Activated T-cell treated with anti-CD3 and anti-CD28 coated beads, Interleukin-2, amount 50 U/mL, for 1 hour (primary cell): ENCODE results near the gene ARHGEF7.
A peak's percentile ranks its signal among the peaks of the same experiment; 100 is the strongest.

Experiments used
- DNase-seq: peaks from one replicate; pipeline ENCODE4 v3.0.0-alpha.2; 2020

Gene ARHGEF7

DNA sequence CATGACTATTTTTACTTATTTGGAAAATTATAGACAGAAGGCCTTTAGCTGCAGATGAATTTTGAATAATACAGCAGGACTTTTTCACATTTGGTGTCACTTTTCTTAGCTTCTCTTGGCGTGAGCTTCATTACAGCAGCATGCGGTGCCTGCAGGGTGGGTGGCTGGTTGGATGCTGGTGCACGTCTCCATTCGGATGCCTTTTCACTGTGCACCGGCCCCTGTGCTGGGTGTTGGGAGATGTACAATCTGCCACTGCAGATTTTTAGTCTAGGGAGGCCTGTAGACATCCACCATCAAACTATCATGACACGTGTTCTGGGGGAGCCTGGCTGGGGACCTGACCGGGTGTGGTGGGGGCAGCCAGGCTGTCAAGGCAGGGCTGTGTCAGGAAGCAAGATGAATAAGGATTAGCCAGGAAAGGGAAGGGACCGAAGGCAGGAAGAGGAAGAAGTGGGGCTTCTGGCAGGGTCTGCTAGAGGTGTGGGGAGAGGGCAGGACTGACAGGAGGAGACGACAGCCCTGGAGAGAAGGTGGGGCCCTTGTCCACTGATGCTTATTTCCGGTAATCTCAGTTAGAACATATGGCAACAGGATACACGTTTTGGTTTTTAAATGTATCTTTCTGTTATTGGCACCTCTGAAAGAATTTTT lies 88.8 kb downstream of the ARHGEF7 start:
- DNase-seq, result no peak

DNA sequence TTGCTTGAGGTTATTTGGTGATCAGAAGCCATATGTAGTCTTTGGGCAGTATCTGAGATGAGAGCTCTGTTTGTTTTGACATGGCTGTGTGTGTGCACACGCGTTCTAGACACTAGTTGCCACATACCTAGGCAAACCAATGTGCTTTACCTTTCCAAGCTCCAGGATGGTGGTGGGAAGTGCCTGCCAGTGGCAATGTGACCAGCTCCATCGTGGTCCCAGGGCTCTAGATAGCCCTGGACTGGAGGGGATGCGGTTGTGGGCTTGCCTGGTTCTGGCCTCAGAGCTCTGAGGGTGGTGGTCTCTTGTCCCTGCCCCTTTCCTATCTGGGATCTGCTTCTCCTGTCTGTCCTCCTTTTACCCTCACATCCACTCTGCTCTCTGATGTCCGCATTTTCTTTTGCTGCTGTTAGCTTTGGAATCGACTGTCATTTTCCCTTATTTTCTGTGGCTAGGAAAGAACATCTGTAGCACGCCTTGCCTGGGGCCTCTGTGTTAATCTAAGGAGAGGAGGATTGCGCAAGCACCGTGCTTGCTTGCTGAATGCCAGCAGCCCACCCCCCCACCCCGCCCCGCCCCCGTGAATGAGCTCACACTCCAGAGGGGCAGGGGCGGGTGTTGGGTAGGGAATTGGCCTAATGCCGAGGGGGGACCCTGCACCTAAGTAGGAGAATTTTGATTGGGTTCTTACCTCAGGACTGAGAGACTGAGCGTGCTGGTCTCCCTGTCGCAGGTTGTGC lies 89.5 kb downstream of the ARHGEF7 start:
- DNase-seq, result no peak

DNA sequence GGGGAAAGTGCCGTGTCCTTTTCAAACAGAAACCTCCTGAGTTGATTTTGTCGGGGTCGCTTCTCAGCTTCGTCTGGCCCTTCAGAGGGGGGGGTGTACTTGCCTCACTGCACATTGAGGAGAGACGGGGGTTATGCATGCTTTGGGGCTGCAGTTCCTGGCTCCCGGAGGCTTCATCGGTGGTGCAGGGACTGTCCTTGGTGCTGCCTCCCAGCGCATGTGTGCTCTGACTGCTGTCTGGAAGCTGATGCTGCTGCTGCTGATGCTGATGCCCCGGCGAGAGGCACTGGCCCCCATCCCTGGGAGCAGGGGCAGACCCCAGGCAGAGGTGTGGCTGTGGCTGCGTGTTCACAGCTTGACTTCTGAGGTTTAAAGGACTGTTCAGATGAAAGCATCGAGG lies 91.0 kb downstream of the ARHGEF7 start:
- DNase-seq, result no peak

DNA sequence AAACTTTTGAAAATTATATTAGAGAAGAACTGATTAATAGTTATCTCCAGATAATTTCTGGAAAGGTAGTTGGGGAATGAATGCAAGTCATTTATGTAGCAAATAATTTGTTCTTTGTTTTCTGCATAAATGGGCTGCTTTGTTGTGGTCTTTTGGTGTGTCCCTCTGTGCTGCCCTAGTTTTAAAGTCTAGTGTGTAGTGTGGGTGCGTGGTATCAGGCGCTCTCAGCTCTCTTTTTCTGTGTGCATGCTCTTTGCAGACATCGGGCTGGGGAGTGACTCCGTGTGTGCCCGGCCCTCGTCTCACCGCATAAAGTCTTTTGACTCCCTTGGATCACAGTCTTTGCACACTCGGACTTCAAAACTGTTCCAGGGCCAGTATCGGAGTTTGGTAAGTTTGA lies 94.5 kb downstream of the ARHGEF7 start:
- DNase-seq, result no peak

DNA sequence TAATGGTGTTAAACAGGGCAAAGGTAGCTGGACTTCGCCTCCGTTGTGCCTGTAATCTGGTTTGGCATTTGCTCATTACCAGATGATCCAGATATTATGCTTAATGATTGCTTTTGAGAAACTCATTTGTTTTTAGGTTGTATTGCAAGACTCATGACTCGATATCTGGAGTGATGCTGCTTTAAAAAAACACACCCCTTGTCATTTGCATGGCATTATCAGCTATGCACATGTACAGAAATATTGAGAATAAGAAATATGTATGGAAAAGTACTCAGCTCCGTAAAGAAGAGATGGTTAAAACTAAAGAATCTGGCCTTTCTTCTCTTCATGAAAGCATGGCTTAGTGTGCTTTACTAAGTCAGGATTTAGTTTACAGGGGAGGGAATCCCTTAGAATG lies 95.0 kb downstream of the ARHGEF7 start:
- DNase-seq, result no peak

DNA sequence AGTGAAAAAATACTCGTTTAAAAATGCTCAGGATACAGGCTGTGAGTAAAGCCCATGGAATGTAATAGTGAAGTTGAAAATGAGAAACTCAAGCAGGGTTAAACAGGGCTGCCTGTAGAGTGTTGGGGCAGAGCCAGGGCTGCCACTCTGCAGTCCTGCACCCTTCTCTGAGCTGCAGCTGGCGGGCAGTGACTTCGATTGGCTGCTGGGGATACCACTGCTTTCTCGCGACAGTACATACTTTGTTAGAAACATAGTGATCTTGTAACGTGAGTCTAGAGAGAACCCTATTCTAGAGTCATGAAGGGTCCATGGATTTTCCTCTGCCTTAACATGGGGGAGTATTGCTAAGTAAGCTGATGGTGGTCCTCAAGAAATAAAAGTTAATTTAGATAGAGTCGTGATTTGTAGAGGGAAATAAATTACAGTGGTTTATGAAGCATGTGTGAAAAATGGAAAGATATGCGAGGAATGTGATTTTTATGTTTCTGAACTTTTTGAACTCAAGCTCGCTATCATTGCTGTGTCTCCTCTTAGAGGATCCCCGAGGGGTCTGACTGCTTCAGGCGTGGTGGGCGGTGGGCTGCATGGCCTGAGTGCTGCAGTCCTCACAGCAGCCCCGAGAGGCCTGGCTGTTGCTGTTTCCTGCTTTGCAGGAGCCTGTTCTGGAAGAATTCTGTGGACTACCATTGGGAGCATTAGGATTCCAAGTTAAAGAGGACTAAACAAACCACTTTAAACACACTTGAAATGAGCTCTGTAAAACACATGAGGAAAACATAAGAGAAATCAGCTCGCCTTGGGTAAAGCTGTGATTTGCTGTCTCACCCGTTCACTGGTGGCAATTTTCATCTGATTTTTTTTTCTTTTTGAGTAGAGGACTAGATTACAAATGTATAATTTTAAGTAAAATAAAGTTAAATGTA lies 95.7 kb downstream of the ARHGEF7 start:
- DNase-seq, result no peak

DNA sequence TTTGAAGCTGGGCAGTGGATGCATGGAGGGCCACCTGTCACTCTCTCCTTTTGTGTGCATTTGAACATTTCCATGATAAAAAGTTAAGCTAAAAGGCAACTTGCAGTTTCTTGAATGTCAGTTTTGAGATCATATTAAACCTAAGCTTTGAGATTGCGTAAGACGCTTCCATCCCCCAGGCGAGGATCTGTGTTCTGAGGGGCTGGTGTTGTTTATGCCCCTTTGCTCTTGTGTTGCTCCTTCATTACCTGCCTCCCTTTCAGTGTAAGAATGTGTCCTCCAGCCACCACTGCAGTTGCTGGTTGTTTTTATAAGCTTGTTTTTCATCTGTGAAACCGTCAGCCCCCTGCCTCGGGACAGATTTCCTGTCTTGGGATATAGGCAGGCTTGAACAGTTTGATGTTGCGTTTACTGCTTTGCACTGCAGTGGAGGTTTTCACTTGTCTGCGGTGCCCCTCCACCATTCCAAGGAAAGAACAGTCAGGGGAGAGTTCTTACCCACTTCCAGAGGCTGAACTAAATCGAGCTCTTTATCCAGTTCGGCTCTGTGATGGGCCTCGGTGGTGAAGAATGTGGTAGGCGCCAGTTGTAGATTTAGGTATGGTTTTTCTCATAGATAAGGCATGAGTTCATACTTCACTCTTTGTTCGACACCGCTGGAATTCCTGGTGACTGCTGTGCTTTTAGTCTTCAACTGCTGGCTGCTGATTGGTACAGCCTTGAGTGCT lies 96.8 kb downstream of the ARHGEF7 start:
- no peak for DNase-seq

DNA sequence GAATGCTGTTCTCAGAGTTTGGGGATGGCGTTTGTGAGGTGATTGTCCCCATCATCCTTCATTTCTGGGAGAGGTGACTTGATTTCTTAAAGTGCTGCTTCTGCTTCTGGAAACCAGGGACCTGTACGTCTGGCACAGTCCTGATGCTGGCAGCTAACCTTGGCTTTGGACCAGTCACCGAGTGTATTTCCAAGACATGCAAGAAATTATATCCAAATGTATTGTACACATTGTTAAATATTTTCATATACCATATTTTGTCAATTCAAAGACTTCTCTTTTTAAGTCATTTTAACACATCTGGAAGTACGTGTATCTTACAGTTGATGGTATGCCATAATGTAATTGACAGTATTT lies 97.4 kb downstream of the ARHGEF7 start:
- no peak for DNase-seq

DNA sequence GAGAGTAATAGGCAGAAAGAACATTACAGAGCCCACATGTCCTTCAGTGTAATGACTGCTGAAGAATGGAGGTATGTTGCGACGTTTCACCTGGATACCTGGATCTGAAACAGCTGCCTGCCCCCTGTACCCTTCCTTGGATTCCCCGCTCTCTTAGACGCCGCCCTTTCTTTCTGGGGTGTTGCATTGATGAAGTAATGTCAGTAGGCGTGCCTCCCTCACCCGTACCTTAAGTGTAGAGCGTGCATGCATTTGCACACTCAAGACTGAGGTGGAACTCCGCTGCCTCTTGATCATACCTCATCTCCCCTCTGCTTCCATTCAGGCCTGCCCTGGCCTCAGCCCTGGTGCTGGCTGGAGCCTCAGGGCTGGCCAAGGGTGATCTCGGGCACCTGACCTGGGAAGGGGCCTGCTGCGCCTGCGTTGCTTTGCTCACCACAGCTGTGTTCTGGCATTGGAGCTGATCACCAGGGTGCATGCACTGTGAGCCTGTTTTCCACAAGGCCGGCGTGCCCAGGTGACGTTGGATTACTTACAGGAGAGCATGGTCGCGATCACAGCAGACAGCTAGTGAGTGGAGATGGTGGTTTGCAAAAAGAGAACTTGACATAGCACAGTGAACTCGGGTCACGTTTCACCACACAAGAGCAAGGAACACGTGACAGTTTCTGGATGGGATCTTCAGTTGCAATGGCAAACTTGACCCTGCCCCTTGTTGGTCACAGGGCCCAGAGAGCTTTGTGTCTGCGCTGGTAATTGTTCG lies 99.0 kb downstream of the ARHGEF7 start:
- no peak for DNase-seq

DNA sequence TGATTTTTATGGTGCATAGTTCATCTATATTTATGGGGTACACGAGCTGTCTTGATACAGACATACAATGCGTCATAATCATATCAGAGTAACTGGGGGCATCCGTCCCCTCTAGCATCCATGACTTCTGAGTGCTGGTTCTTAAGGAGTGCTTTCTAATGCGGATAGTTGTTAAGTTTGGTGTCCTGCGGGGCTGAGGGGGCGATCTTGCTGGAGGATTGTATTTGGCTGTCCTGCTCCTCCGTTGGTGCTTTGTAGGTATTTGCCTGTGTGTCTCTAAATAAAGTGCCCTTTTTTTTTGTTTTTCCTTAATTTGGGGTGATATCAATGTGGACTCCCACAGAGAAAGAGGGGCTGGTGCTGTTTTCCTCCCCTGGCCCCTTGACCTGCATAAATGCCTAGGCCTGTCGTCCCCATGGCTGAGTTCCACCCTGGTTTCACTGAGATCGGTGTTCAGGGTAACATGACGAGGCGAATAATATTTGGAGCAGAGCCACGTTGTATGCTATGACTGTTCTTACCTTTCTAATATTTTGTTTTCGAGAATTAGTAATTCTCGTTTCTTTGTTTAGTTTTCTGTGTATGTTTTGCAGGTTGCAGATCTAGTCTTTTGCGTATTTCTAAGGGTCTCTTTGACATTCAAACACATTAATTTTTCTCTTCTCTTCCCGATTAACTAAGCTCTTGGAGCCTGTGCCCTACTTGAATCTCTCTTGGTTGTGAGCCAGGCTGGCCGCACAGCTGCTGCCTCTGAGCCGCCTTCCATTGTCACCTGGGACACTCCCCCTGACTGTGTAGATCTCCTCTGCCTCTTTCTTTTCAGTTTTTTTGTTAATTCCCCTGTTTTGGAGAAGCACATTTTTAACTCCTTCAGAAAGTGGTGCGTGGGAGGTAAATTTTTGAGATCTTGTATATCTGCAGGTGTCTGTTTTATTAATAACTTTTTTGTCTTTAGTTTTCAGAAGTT lies 100.3 kb downstream of the ARHGEF7 start:
- no peak for DNase-seq

DNA sequence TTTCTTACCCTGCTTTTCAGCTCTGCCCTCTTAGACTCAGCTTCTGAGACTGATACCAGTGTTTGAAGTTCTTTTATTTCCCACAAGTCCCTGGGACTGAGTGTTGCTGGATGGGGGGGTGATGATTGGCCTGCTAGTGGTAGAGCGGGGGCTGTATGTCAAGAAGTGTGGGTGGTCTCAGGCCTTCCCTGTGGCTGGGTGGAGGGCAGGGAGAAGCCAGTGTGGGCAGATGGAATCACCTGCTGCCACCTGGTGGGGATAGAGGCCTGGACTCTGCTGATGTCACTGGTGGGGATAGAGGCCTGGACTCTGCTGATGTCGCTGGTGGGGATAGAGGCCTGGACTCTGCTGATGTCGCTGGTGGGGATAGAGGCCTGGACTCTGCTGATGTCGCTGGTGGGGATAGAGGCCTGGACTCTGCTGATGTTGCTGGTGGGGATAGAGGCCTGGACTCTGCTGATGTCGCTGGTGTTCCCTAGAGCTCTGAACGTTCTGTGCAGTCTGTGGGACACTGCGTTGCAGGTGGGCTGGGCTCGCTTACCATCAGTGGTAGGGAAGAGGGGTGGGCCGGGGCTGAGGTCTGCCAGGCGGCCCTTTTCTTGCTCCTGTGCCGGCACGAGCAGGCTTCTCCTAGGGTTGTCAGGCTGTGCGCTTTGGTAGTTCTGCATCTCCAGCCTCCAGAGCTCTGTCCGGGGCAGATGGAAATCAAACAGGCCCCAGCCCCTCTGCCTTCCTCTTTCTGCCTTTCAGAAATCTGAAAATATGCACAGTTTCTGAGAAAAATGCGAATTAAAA lies 101.3 kb downstream of the ARHGEF7 start:
- peak; percentile 57 for DNase-seq

DNA sequence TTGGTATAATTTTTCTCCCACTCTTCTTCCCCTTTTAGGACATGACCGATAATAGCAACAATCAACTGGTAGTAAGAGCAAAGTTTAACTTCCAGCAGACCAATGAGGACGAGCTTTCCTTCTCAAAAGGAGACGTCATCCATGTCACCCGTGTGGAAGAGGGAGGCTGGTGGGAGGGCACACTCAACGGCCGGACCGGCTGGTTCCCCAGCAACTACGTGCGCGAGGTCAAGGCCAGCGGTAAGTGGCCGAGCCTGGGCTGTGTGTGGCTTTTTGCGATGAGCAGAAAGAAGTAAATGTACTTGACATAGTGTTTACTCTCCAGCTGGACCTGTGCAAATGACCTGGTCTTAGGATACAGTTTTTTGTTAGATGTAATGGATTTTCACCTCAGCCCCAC lies 102.5 kb downstream of the ARHGEF7 start:
- no peak for DNase-seq

DNA sequence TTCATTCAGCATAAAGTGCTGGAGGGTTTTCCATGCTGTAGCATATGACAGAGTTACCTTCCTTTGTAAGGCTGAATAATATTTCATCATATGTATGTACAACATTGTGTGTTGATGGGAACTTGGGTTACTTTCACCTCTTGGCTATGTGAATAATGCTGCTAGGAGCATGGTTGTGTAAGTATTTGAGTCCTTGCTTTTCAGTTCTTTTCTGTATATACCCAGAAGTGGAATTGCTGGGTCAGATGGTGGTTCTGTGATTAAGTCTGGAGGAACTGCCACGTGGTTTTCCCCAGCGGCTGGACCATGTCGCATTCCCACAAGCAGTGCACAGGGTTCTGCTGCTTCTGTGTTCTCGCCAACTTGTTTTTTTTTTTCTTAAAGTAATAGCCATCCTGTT lies 104.2 kb downstream of the ARHGEF7 start:
- no peak for DNase-seq

DNA sequence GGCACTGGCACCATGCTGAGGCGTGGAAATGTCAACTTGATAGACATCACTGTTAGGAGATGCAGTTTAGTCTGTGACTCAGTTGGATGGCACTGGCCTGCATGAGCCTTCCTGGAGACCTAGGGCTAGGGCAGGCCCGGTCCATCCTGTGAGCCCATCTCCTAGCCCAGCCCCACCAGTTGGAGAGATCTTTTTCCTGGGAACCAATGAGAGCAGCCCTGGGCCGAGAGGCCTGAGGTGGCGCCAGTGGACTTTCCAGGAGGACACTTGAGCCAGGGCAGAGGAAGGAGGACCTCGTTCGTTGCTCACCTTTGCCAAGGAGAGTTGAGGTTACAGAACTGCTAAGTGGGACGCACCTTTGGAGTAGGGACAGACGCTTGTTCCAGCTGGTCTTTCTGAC lies 104.8 kb downstream of the ARHGEF7 start:
- DNase-seq, result no peak

DNA sequence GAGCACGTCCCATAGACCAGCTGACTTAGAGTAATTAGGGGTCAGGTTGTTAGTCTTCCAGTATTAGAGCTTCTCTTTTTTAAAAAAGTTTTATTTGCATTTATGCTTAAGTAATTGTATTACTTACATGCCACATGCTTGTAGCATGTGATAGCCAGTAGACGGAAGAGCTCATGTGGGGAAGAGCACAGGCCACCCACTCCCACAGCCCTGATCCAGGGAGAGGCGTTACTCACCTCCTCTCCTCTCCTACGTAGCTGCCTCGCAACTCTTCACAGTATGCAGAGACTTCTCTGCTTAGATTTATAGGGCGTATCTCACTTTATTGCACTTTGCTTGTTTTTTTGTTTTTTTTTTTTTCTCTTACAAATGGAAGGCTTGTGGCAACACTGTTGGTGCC lies 110.1 kb downstream of the ARHGEF7 start:
- no peak for DNase-seq

DNA sequence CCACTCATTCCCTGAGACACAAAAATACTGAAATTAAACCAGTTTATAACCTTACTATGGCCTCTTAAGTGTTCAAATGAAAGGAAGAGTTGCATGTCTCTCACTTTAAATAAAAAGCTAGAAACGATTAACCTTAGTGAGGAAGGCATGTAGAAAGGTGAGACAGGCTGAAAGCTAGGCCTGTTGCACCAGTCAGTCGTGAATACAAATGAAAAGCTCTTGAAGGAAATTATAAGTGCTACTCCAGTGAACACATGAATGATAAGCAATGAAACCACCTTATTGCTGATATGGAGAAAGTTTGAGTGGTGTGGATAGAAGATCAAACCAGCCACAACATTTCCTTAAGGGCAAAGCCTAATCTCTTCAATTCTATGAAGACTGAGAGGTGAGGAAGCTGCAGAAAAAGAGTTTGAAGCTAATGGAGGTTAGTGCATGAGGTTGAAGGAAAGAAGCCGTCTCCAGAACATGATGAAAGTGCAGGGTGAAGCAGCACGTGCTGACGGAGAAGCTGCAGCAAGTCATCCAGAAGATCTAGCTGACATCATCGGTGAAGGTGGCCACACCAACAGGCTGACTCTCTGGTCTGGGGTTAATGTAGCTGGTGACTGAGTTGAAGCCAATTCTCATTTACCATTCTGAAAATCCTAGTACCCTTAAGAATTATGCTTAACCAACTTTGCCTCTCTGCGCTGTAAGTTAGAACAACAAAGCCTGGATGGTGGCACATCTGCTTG lies 110.9 kb downstream of the ARHGEF7 start:
- no peak for DNase-seq

DNA sequence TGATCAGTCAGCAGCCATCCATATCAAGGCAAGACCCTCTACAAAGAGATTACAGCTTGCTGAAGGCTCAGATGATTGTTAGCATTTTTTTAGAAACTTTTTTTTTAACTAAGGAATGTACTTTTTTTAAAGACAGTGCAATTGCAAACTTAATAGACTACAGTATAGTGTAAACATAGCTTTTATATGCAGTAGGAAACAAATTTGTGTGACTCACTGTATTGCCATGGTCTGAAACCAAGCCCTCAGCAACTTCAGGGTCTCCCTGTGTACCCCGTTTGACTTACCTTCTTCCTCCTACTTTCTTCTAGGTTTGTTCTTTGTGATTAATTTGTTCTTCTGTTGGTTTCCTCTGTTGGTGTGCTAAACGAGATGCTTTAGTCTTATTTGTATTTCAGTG lies 112.3 kb downstream of the ARHGEF7 start:
- no peak for DNase-seq

DNA sequence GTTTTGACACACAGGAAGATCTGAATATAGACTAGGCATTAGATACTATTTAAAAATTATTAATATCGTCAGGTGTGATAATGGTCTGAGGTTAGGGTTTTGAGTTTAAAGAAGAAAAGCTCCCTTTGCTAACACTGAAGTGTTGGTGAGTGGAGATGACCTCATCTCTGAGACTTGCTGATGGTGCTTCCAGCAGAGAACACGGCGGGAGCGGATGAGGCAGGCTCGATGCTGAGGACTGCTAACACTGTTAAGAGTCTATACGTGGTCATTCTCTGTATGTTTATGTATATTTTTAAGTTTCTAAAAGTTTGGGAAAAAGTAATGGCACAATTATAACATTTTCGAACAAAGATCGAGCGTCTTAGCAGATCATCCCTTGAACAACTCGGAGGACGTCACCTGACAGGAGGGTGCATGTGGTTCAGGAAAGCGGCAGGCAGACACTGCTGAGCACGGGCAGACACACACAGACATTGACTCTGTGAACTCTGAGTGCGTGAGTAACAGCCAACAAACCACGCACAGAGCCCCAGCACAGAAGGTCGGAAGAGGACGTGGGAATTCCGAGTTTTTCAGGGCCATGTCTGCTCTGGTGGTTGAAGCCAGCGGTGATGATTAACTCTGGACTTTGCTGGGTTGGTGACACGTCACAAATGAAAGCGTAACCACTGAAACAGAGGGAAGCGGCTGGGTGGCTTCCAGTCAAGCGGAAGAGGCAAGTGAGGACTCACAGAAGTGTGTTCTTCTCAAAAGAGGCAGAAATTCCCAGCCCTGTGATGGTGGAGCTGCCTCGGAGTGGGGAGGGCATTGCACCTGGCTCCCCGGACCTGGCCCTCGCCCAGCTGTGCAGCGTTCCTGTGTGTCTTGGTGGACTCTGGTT lies 113.4 kb downstream of the ARHGEF7 start:
- no peak for DNase-seq
